Activated naive CD4-positive, alpha-beta T cell treated with anti-CD3 and anti-CD28 coated beads for 36 hours (primary cell): ENCODE results near the gene ZNF710. TPM values are rescaled to one million over a fixed set of nuclear protein-coding genes. Genes with fewer than 3 reads are reported as not detected.

ENCODE experiments used
- CTCF ChIA-PET: fragments of 350-600 bp; sonication (Branson Sonifier 250); formaldehyde crosslinking; loops from one replicate; lab custom pipeline; 2021; ENCODE audit warnings: antibody characterized with exemption; lab: Charles Lee
- DNase-seq: peaks from one replicate; pipeline ENCODE4 v3.0.0-alpha.2; 2020
- H3K27ac Mint-ChIP-seq: one replicate; pipeline ENCODE4 v1.8.0; 2021; ENCODE audit warnings: mild to moderate bottlenecking, mixed read lengths
- H3K27me3 Mint-ChIP-seq: one replicate; pipeline ENCODE4 v1.8.0; 2021; ENCODE audit warnings: low read depth, mixed read lengths
- H3K36me3 Mint-ChIP-seq: one replicate; pipeline ENCODE4 v1.8.0; 2021; ENCODE audit warnings: low read depth, mixed read lengths
- H3K4me1 Mint-ChIP-seq: one replicate; pipeline ENCODE4 v1.8.0; 2021; ENCODE audit warnings: low read depth, mixed read lengths
- H3K4me3 Mint-ChIP-seq: one replicate; pipeline ENCODE4 v1.8.0; 2021; ENCODE audit warnings: mild to moderate bottlenecking, moderate library complexity, mixed read lengths
- H3K9me3 Mint-ChIP-seq: one replicate; pipeline ENCODE4 v1.8.0; 2021; ENCODE audit warnings: mixed read lengths
- intact Hi-C: fragments of 100-400 bp; cut with micrococcal nuclease; formaldehyde crosslinking; loops from one replicate; pipeline ENCODE4 v1.15.1; 2023
- total RNA-seq, 2 experiments: library from RNA; stranded (reverse); gene quantifications; one replicate each; pipeline ENCODE4 v1.2.3, GENCODE V29; 2021

The ZNF710 gene
- total RNA-seq, 2 experiments from 2014 or later, result 17.3 to 19.8 TPM

DNA sequence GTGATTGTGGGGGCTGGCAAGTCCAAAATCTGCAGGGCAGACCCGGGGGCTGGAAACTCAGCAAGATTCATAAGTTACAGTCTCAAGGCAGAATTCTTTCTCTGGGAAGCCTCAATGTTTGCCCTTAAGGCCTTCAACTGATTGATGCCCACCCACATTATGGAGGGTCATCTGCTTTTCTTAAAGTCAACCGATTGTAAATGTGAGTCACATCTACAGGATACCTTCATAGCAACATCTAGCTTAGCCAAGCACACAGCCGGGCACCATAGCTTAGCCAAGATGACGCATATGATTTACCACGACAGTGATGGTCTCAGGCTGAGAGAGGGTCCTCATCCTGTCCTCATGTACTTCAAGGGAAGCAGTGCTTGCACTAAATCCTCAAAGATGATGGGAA lies 57.7 kb downstream of the ZNF710 start:
- DNase-seq, result no peak
- Mint-ChIP-seq H3K27ac (peak overlapping the region; percentile 96), H3K9me3 (no peaks in the 10 kb centered on the region), H3K27me3 (no peaks in the 10 kb centered on the region), H3K4me3 (peak overlapping the region; percentile 27), H3K36me3 (peaks cover 1% of the 10 kb centered on the region), H3K4me1 (peaks cover 52% of the 10 kb centered on the region)
- CTCF ChIA-PET, result no interaction called here
- intact Hi-C loops, result loop anchor here (1.0 kb wide), 5 partner anchors 20 to 368 kb away; partner anchors contain the start of genes PEX11A and WDR93

DNA sequence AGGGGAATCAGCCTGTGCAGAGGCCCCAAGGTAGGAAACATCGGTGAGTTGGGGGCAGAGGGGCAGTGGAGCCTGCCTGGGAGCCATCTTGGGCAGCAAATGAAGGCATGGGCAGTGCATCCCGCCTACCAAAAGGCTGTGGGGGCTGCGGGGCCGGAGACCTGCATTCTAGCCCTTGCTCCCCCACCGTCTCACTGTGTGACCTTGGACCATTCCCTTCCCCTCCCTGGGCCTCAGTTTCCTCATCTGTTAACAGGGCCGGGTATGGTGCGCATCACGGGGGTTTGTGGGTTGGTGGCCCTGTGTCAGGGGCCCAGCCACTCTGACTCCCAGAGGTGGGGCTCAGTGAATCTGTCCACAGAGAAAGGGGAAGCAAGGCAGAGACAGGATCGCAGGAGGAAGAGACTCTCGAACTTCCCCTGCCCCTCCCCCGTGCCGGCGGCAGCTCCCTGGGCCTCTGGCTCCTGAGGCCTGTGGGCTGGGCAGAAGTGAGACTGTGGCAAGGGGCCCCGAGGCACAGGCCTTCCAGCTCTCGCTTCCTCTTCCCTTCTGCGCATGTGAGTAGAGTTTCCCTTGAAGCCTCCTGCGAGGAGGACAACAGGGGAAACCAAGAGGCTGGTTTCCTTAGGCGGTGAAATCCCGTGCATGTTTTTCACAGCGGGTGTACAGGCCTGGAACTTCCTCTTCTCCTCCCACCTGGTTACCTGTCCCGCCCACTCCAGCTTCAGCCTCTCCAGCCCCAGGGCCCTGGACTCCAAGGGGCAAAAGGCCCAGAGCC lies 58.3 kb downstream of the ZNF710 start:
- H3K4me1 Mint-ChIP-seq, result peaks cover 49% of the 10 kb centered on the region
- no peaks in the 10 kb centered on the region for H3K9me3 Mint-ChIP-seq
- H3K27ac Mint-ChIP-seq, result peak overlapping the region; percentile 96
- peak overlapping the region; percentile 59 for H3K4me3 Mint-ChIP-seq
- peaks cover 1% of the 10 kb centered on the region for H3K36me3 Mint-ChIP-seq
- H3K27me3 Mint-ChIP-seq, result no peaks in the 10 kb centered on the region
- intact Hi-C loops, result loop anchor here (1.0 kb wide), 5 partner anchors 21 to 369 kb away; partner anchors contain the start of genes PEX11A and WDR93
- peak; percentile 94 for DNase-seq
- CTCF ChIA-PET, result interaction anchor here (0.9 to 1.5 kb wide), 2 partner anchors 12 to 28 kb away, joined by 4 read pairs; no protein-coding TSS in a partner anchor

DNA sequence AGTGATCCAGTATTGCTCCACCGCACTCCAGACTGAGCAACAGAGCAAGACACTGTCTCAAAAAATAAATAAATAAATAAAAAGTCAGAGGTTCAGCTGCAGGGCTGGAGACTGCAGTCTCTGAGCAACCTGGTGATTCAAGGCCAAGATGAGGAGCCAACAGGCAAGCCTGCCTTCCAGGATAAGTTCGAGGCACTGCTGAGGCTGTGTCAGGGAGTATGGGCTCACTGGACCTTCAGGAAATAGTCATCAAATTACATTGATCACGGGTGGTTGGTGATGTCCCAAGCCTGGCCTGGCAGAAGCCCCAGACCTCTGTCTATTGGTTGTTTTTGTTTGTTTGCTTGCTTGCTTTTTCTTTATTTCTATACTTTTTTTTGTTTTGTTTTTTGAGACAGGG lies 59.7 kb downstream of the ZNF710 start:
- no peak for DNase-seq
- Mint-ChIP-seq H3K27me3 (no peaks in the 10 kb centered on the region), H3K36me3 (peaks cover 1% of the 10 kb centered on the region), H3K9me3 (no peaks in the 10 kb centered on the region), H3K27ac (peak overlapping the region; percentile 22), H3K4me1 (peaks cover 49% of the 10 kb centered on the region), H3K4me3 (no peak overlapping the region)
- CTCF ChIA-PET, result interaction anchor here (1.5 kb wide), 1 partner anchor 29 kb away, joined by 4 read pairs; no protein-coding TSS in a partner anchor
- intact Hi-C loops, result no loop called here

DNA sequence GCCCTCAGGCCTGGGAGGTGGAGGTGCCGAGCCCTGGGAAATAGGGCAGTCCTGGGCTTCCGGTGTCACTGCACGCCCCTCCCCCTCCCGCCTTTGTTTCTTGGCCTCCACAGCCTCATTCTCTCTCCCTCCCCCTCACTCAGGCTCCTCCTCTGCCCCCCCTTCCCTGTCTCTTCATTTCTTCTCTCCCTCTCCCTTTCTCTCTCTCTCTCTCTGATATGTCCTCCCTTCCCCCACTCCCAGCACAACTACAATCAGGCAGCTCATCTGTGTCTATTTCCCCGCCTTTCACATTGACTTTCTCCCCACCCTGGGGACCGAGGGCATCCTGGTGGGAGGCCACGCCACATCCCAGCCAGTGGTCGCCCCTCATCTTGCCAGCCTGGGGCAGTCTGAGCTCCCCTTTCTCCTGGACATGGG lies 60.9 kb downstream of the ZNF710 start:
- intact Hi-C loops, result no loop called here
- DNase-seq, result peak; percentile 67

DNA sequence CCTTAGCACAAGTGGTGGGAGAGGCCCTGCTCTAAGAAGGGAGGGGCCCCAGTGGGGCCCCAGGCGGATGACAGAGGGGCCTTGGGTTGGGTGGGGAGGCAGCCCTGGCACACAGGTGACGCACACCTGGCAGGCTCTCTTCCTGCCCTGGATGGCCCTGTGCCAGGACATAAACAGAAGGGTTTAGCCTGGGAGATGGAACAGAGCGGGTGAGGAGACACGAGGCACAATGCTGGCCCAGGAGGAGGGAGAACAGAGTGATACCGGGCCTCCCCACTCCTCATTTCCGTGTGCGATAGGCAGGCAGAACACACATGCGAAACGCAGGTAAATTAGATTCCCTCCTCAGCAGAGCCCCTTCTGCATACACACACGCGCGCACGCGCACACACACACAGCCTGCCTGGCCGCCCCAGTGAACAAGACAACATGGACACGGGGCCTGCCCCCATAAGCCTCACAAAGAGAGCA lies 61.4 kb downstream of the ZNF710 start:
- Mint-ChIP-seq H3K9me3 (no peaks in the 10 kb centered on the region), H3K27ac (peak overlapping the region; percentile 73), H3K4me1 (peaks cover 49% of the 10 kb centered on the region), H3K27me3 (no peaks in the 10 kb centered on the region), H3K4me3 (no peak overlapping the region), H3K36me3 (peaks cover 3% of the 10 kb centered on the region)
- DNase-seq, result peak; percentile 46
- intact Hi-C loops, result no loop called here
- CTCF ChIA-PET, result no interaction called here

More for the DNA sequence above, 60.9 kb downstream of the ZNF710 start:
- Mint-ChIP-seq H3K4me3 (no peak overlapping the region), H3K9me3 (no peaks in the 10 kb centered on the region), H3K4me1 (peaks cover 49% of the 10 kb centered on the region), H3K36me3 (peaks cover 3% of the 10 kb centered on the region), H3K27ac (peak overlapping the region; percentile 73), H3K27me3 (no peaks in the 10 kb centered on the region)
- CTCF ChIA-PET, result interaction anchor here (0.9 kb wide), 1 partner anchor 8 kb away, joined by 5 read pairs; no protein-coding TSS in a partner anchor

DNA sequence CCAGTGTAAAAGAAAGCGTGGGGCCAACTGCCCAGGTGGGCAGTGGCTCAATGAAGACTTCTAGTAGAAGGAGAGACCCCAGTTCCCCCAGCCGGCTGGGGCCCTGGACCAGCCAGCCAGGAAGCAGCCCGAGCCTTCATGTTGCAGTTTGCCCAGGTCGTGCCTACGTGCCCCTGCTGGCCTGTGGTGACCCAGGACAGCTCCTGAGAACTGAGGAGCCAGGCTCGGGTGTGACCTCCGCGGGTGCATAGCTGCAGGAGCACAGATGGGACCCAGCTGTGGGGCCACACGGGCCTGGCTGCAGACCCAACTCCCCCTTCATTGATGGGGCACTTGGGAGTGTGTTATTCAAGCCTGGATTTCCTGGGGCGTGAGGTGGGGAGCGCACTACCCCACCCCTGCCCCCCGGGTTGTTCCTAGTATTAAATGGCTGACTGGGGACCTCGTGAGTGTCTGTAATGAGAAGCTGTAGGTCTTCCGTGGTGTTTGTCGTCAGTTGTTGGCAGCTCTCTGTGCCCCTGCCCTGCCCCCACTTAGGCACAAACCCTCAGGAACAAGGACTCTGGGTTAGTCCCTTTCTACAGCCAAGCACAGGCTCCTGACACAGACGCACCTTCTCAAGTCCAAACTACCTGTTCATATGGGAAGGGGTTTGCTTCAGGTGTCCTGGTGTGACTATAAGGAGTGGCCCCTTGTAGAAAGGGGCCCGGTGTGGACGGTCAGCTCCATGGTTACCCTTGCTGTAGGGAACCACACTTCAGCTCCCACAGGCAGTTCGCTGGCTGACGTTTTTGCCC lies 62.0 kb downstream of the ZNF710 start:
- CTCF ChIA-PET, result no interaction called here
- H3K27ac Mint-ChIP-seq, result peak overlapping the region; percentile 73
- peaks cover 45% of the 10 kb centered on the region for H3K4me1 Mint-ChIP-seq
- H3K36me3 Mint-ChIP-seq, result peaks cover 3% of the 10 kb centered on the region
- H3K27me3 Mint-ChIP-seq, result no peaks in the 10 kb centered on the region
- H3K4me3 Mint-ChIP-seq, result no peak overlapping the region
- intact Hi-C loops, result no loop called here
- no peak for DNase-seq
- H3K9me3 Mint-ChIP-seq, result no peaks in the 10 kb centered on the region

DNA sequence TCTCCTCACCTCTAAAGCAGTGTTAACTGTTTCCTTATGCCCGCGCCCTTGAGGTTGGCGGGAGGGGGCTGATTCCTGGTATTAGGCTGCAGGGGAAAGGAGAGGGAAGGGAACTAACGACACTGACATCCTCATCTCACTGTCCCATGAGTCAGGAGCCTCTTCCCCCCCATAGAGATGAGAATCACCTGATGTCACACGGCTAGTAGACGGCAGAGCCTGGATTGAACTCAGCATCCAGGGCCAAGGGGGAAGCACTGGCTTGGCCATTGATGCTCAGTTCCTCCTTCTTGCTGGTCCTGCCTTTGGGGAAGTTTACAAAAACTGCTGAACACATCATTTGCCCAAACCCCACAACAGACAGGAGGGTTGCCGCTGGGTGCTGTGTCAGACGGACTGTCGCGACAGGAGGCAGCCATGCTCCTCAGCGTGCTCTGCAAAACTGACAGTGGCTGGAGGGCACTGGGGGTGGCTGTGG lies 62.7 kb downstream of the ZNF710 start:
- intact Hi-C loops, result no loop called here
- CTCF ChIA-PET, result no interaction called here
- DNase-seq, result no peak
- Mint-ChIP-seq H3K4me3 (no peak overlapping the region), H3K27ac (no peak overlapping the region), H3K36me3 (peaks cover 3% of the 10 kb centered on the region), H3K4me1 (peaks cover 38% of the 10 kb centered on the region), H3K27me3 (no peaks in the 10 kb centered on the region), H3K9me3 (no peaks in the 10 kb centered on the region)

DNA sequence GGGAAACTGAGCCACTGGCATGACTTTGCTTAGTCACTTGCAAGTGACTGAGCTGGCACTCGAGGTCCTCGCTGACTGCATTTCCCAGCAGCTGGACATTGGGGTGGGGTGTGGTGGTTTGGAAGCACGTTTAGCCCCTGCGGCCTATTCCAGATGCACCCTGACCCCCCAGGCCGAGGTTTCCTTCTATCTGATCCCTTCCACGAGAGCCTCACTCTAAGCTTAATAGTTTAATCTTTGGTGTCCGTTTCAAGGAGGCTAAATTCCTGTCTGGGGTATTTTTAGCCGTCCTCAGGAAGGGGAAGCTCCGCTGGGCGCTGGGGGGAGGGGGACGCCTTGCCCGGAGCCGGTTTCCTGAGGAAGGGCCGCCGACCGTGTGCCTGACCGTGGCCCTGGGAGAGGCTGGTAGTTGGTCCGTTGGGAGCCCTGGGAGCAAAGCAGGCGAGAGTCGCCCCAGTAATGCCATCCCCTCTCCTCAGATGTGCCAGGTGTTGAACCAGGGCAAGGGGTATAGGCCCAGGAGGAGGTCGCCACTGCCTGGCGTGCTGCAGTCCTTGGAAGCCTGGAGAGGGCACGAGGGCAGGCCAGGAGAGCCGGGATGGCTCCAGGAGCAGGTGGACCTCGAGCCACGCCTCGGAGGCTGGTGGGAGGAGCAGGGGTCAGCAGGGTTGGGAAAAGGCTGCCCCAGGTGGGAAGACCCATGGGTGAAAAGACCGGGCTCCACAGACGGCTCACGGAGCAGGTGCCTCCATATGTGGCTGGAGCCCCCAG lies 64.0 kb downstream of the ZNF710 start:
- intact Hi-C loops, result no loop called here
- Mint-ChIP-seq H3K36me3 (peaks cover 4% of the 10 kb centered on the region), H3K27ac (no peak overlapping the region), H3K4me3 (no peak overlapping the region), H3K4me1 (peaks cover 25% of the 10 kb centered on the region), H3K9me3 (no peaks in the 10 kb centered on the region), H3K27me3 (no peaks in the 10 kb centered on the region)
- CTCF ChIA-PET, result no interaction called here
- no peak for DNase-seq

DNA sequence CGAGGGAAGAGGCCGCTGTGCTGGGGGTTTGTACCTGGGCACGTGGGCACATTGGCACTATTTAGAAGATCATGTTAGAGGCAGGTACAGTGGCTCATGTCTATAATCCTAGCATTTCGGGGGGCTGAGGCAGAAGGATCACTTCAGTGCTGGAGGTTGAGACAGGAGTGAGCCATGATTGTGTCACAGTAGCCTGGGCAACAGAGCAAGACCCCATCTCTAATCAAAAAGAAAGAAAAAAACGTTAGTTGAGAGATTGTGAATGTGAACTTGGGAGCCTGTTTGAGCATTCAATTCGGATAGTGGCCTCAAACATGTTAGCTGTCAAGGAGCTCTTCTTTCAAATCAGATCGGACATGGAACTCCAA lies 64.5 kb downstream of the ZNF710 start:
- Mint-ChIP-seq H3K27ac (no peak overlapping the region), H3K27me3 (no peaks in the 10 kb centered on the region), H3K4me3 (no peak overlapping the region), H3K36me3 (peaks cover 4% of the 10 kb centered on the region), H3K4me1 (peaks cover 24% of the 10 kb centered on the region), H3K9me3 (no peaks in the 10 kb centered on the region)
- DNase-seq, result no peak
- intact Hi-C loops, result no loop called here
- CTCF ChIA-PET, result interaction anchor here (0.6 kb wide), 1 partner anchor 104 kb away, joined by 3 read pairs; no protein-coding TSS in a partner anchor

DNA sequence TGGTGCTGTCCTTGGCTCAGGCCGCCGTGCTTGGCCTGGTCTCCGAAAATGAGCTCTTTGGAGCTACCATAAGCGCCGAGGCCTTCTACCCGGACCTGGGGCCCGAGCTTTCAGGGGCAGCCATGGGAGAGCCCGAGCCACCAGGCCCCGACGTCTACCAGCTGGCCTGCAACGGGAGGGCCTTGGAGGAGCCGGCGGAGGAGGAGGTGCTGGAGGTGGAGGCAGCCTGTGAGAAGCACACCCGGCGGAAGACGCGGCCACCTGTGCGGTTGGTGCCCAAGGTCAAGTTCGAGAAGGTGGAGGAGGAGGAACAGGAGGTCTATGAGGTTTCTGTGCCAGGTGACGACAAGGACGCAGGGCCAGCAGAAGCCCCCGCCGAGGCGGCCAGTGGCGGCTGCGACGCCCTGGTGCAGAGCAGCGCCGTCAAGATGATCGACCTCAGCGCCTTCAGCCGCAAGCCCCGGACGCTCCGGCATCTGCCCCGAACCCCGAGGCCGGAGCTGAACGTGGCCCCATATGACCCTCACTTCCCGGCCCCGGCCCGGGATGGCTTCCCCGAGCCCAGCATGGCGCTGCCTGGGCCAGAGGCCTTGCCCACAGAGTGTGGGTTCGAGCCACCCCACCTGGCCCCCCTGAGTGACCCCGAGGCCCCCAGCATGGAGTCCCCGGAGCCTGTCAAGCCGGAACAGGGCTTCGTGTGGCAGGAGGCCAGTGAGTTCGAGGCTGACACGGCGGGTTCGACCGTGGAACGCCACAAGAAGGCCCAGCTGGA lies 66.2 kb downstream of the ZNF710 start:
- no peak for DNase-seq
- Mint-ChIP-seq H3K4me3 (no peak overlapping the region), H3K27me3 (no peaks in the 10 kb centered on the region), H3K36me3 (peaks cover 4% of the 10 kb centered on the region), H3K27ac (no peak overlapping the region), H3K4me1 (peaks cover 14% of the 10 kb centered on the region), H3K9me3 (no peaks in the 10 kb centered on the region)
- CTCF ChIA-PET, result interaction anchor here (0.7 kb wide), 1 partner anchor 169 kb away, joined by 3 read pairs; no protein-coding TSS in a partner anchor
- intact Hi-C loops, result no loop called here

DNA sequence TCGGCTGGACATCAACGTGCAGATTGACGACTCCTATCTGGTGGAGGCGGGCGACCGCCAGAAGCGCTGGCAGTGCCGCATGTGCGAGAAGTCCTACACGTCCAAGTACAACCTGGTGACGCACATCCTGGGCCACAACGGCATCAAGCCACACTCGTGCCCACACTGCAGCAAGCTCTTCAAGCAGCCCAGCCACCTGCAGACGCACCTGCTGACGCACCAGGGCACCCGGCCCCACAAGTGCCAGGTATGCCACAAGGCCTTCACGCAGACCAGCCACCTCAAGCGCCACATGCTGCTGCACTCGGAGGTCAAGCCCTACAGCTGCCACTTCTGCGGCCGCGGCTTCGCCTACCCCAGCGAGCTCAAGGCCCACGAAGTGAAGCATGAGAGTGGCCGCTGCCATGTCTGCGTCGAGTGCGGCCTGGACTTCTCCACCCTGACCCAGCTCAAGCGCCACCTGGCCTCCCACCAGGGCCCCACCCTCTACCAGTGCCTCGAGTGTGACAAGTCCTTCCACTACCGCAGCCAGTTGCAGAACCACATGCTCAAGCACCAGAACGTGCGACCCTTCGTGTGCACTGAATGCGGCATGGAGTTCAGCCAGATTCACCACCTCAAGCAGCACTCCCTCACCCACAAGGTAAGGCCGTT lies 67.0 kb downstream of the ZNF710 start:
- Mint-ChIP-seq H3K4me3 (no peak overlapping the region), H3K9me3 (no peaks in the 10 kb centered on the region), H3K27me3 (no peaks in the 10 kb centered on the region), H3K27ac (no peak overlapping the region), H3K4me1 (peaks cover 9% of the 10 kb centered on the region), H3K36me3 (peaks cover 4% of the 10 kb centered on the region)
- CTCF ChIA-PET, result interaction anchor here (2.3 kb wide), 1 partner anchor 193 kb away, joined by 6 read pairs; no protein-coding TSS in a partner anchor
- intact Hi-C loops, result no loop called here
- DNase-seq, result no peak
